ENCODE data around the gene TRIM9.

The TRIM9 gene

GRCh38 chr14:51092965-51093364 lies 1.9 kb downstream of the TRIM9 start:
- DNase-seq: no peak

- DNase-seq: no peak
Measured at GRCh38 chr14:51089278-51089677, 5.6 kb downstream of the TRIM9 start.

- DNase-seq: no peak
Measured at GRCh38 chr14:51087031-51087441, 7.9 kb downstream of the TRIM9 start.

GRCh38 chr14:51086044-51086443 lies 8.9 kb downstream of the TRIM9 start:
- no peak for DNase-seq

GRCh38 chr14:51084962-51085361 lies 9.9 kb downstream of the TRIM9 start:
- DNase-seq: no peak

GRCh38 chr14:51084507-51084906 lies 10.4 kb downstream of the TRIM9 start:
- no peak for DNase-seq

- DNase-seq: no peak
Measured at GRCh38 chr14:51082349-51082748, 12.6 kb downstream of the TRIM9 start.

GRCh38 chr14:51081712-51082111 lies 13.2 kb downstream of the TRIM9 start:
- DNase-seq: no peak

GRCh38 chr14:51081209-51081608 lies 13.7 kb downstream of the TRIM9 start:
- no peak for DNase-seq

- DNase-seq: no peak
Measured at GRCh38 chr14:51080645-51081044, 14.3 kb downstream of the TRIM9 start.

- DNase-seq: no peak
Measured at GRCh38 chr14:51079489-51079888, 15.4 kb downstream of the TRIM9 start.

- no peak for DNase-seq
Measured at GRCh38 chr14:51079085-51079484, 15.8 kb downstream of the TRIM9 start.

- no peak for DNase-seq
Measured at GRCh38 chr14:51074701-51075385, 20.1 kb downstream of the TRIM9 start.

- no peak for DNase-seq
Measured at GRCh38 chr14:51073731-51074130, 21.2 kb downstream of the TRIM9 start.

GRCh38 chr14:51072976-51073375 lies 21.9 kb downstream of the TRIM9 start:
- no peak for DNase-seq

GRCh38 chr14:51071857-51072256 lies 23.0 kb downstream of the TRIM9 start:
- no peak for DNase-seq

GRCh38 chr14:51070726-51071125 lies 24.2 kb downstream of the TRIM9 start:
- DNase-seq: no peak

GRCh38 chr14:51069055-51069454 lies 25.9 kb downstream of the TRIM9 start:
- DNase-seq: no peak

- DNase-seq: no peak
Measured at GRCh38 chr14:51068268-51068667, 26.6 kb downstream of the TRIM9 start.

- no peak for DNase-seq
Measured at GRCh38 chr14:51067295-51067694, 27.6 kb downstream of the TRIM9 start.

GRCh38 chr14:51066576-51066975 lies 28.3 kb downstream of the TRIM9 start:
- no peak for DNase-seq

GRCh38 chr14:51059032-51059431 lies 35.9 kb downstream of the TRIM9 start:
- no peak for DNase-seq

- DNase-seq: no peak
Measured at GRCh38 chr14:51058382-51058781, 36.5 kb downstream of the TRIM9 start.

- DNase-seq: no peak
Measured at GRCh38 chr14:51056421-51056820, 38.5 kb downstream of the TRIM9 start.

GRCh38 chr14:51053157-51053556 lies 41.7 kb downstream of the TRIM9 start:
- DNase-seq: no peak

Measured in activated effector memory CD4-positive, alpha-beta T cell treated with Interleukin-2 at 50 U/mL for 16 hours (primary cell).